ENCODE results near the gene IQCH. TPM values are rescaled to one million over a fixed set of nuclear protein-coding genes. Genes with fewer than 3 reads are reported as not detected.

Gene IQCH
- total and polyA plus RNA-seq, 2 of the 4 experiments (the other 2 are of a cell fraction): 0.60 to 2.5 TPM

DNA sequence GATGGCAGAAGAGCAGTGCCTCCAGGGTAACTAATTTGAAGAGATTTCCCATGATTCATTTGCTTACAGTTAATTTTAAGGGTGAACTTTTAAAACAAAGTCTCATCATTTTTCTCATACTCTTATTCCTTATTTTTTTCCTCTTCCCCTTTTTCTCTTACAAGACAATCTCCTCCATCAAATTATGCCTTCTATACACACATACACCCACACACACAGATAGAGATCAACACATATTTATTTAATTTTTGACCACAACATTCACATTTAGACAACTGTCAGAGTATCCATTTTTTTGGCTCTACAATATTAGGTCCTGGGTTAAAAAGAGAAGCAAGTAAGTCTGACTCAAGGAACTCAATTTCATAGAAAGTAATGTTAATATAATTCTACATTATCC lies 37.7 kb upstream of the IQCH start:
- intact Hi-C loops (cut with micrococcal nuclease) (no loop called here), dilution Hi-C loops (cut with HindIII; ENCODE audit: low sequenced_read_pairs, unreplicated experiment) (no loop called here), in situ Hi-C loops (cut with MboI; ENCODE audit: low sequenced_read_pairs) (no loop called here)
- H2BK120ac ChIP-seq (ENCODE audit: low read depth, low read length): no peak overlapping the region
- no peak overlapping the region for H2AFZ ChIP-seq (replicated peaks; ENCODE audit: low read length, poor library complexity)
- no peak overlapping the region for H4K8ac ChIP-seq (ENCODE audit: low read depth in 2 of 2, low read length in 2 of 2)
- no peak overlapping the region for H2BK5ac ChIP-seq (ENCODE audit: low read depth, low read length, poor library complexity, severe bottlenecking)
- ATAC-seq (ENCODE audit: low read depth) (no peak), DNase-seq (no peak)
- H3K14ac ChIP-seq (replicated peaks; ENCODE audit: low read depth, low read length): no peak overlapping the region
- TF ChIP-seq CHD1 (IDR thresholded peaks at IDR 0.05; ENCODE audit: low read depth, low read length): no peak
- TF ChIP-seq, protein P1, sequence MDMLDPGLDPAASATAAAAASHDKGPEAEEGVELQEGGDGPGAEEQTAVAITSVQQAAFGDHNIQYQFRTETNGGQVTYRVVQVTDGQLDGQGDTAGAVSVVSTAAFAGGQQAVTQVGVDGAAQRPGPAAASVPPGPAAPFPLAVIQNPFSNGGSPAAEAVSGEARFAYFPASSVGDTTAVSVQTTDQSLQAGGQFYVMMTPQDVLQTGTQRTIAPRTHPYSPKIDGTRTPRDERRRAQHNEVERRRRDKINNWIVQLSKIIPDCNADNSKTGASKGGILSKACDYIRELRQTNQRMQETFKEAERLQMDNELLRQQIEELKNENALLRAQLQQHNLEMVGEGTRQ (IDR thresholded peaks at IDR 0.05; ENCODE audit: low read depth, low read length): no peak
- no peak for TF ChIP-seq MXI1 (IDR thresholded peaks at IDR 0.05; ENCODE audit: borderline replicate concordance, low read depth, low read length)
- TF ChIP-seq FOS (IDR thresholded peaks at IDR 0.05; ENCODE audit: low read depth, low read length): no peak
- no peak for TF ChIP-seq POLR2A (IDR thresholded peaks at IDR 0.05; ENCODE audit: low read depth, low read length)
- no peak overlapping the region for H3K56ac ChIP-seq (ENCODE audit: extremely low read depth, insufficient read depth, low read length)
- H3K27ac ChIP-seq (ENCODE audit: insufficient read depth, low read length): no peak overlapping the region
- no peak overlapping the region for H3K4me2 ChIP-seq (ENCODE audit: low read depth, low read length)
- POLR2A ChIA-PET (ENCODE audit: unreplicated experiment): no interaction called here
- H3K18ac ChIP-seq (ENCODE audit: low read depth, low read length): no peak overlapping the region
- no TSS peak for BruUV-seq (replicated peaks)
- no peaks in the 10 kb centered on the region for H3K27me3 ChIP-seq (ENCODE audit: control insufficient read depth, insufficient read depth, low read length)
- H3K4me3 ChIP-seq (ENCODE audit: insufficient read depth, low read depth, low read length): no peak overlapping the region
- no peak overlapping the region for H2BK20ac ChIP-seq (ENCODE audit: low read depth, low read length)
- H3K4ac ChIP-seq (ENCODE audit: low read depth, low read length): no peak overlapping the region
- H3K9me1 ChIP-seq (ENCODE audit: insufficient read depth, low read length): no peaks in the 10 kb centered on the region
- no peak overlapping the region for H4K5ac ChIP-seq (ENCODE audit: low read depth, low read length)
- peaks cover 1% of the 10 kb centered on the region; the same call in 1 of the 2 replicates for H3K4me1 ChIP-seq (ENCODE audit: control insufficient read depth, insufficient read depth, low read length)
- no peak overlapping the region for H3K9ac ChIP-seq (ENCODE audit: low read depth, low read length)
- H2AK5ac ChIP-seq (ENCODE audit: low read depth, low read length): no peak overlapping the region
- no peak overlapping the region for H4K91ac ChIP-seq (ENCODE audit: insufficient read depth, low read depth, low read length)
- H3K9me3 ChIP-seq (ENCODE audit: control insufficient read depth, insufficient read depth, low read length): no peaks in the 10 kb centered on the region
- no peaks in the 10 kb centered on the region; the same call in 1 of the 2 replicates for H4K20me1 ChIP-seq (ENCODE audit: insufficient read depth, low read length)
- CTCF ChIA-PET: no interaction called here
- 0 out of 2 replicates have a peak, but pooled peaks cover 1% of the 10 kb centered on the region for H3K36me3 ChIP-seq (ENCODE audit: control insufficient read depth, insufficient read depth, low read length)
- peaks cover 8 to 10% of the 10 kb centered on the region in 2 experiments; a peak in 3 of 4 replicates for H3K79me1 ChIP-seq (ENCODE audit: low read depth in 1 of 2, low read length in 2 of 2)
- no peak overlapping the region for H2BK15ac ChIP-seq (ENCODE audit: low read depth, low read length)
- no peak overlapping the region for H3K23ac ChIP-seq (ENCODE audit: low read depth, low read length)
- no peak overlapping the region for H2AK9ac ChIP-seq (replicated peaks; ENCODE audit: low read depth, low read length, poor library complexity)
